SK-N-SH (cell line): Measurements from ENCODE around the gene THY1. TPM values are rescaled to one million over a fixed set of nuclear protein-coding genes. Genes with fewer than 3 reads are reported as not detected.
A peak's percentile ranks its signal among the peaks of the same experiment; 100 is the strongest.

Source experiments
- CTCF ChIA-PET: fragments of 300-600, 350-600 bp; formaldehyde crosslinking; extraction: SDS; loops from one replicate; lab custom pipeline; 2021; lab: Yijun Ruan, JAX
- POLR2A ChIA-PET: fragments of 350-600 bp; sonication (Branson Sonifier 250); formaldehyde crosslinking; extraction: SDS; loops from one replicate; lab custom pipeline; 2020; ENCODE audit warnings: antibody characterized with exemption, inconsistent platforms; lab: Yijun Ruan, JAX
- DNase-seq: peaks from one replicate; pipeline ENCODE4 v3.0.0; 2012
- H2AFZ ChIP-seq: fragments of 200-600 bp; sonication (generic); 2 replicates; pipeline ENCODE4 v1.8.1; 2016; ENCODE audit warnings: antibody characterized with exemption, mild to moderate bottlenecking, low read depth
- H3F3A ChIP-seq: fragments of 200-600 bp; sonication (generic); replicated peaks from 2 replicates; pipeline ENCODE3; 2016; ENCODE audit warnings: antibody characterized with exemption, mild to moderate bottlenecking; ENCODE audit not compliant: insufficient read depth
- H3K27ac ChIP-seq, 2 experiments: fragments of 200-500 bp in 1 of 2; fragments of 200-600 bp in 1 of 2; sonication (Bioruptor generic) in 1 of 2; sonication (generic), shearing (Covaris generic) in 1 of 2; 2 replicates each; pipeline versions ENCODE4 v1.5.1 to v1.6.1; 2014 to 2016; ENCODE audit warnings: low read depth in 2 of 2, inconsistent platforms in 1 of 2, low read length in 1 of 2, mild to moderate bottlenecking in 1 of 2, mixed read lengths in 1 of 2
- H3K27me3 ChIP-seq: fragments of 200-600 bp; sonication (generic), shearing (Covaris generic); 2 replicates; pipeline ENCODE4 v1.6.1; 2016; ENCODE audit warnings: mixed run types; ENCODE audit not compliant: insufficient read depth
- H3K36me3 ChIP-seq, 2 experiments: fragments of 200-500 bp in 1 of 2; fragments of 200-600 bp in 1 of 2; sonication (Bioruptor generic) in 1 of 2; sonication (generic) in 1 of 2; replicated peaks in 1 of 2; 2 replicates each; pipeline versions ENCODE3 to v1.5.1; 2014 to 2016; ENCODE audit warnings: low read length in 1 of 2, mild to moderate bottlenecking in 1 of 2; ENCODE audit not compliant: insufficient read depth in 2 of 2, control insufficient read depth in 1 of 2
- H3K4me1 ChIP-seq, 2 experiments: fragments of 200-500 bp in 1 of 2; fragments of 200-600 bp in 1 of 2; sonication (Bioruptor generic) in 1 of 2; sonication (generic), shearing (Covaris generic) in 1 of 2; 2 replicates each; pipeline versions ENCODE4 v1.5.1 to v1.6.1; 2014 to 2016; ENCODE audit warnings: low read depth in 1 of 2, low read length in 1 of 2, mixed run types in 1 of 2; ENCODE audit not compliant: insufficient read depth in 2 of 2, control insufficient read depth in 1 of 2
- H3K4me2 ChIP-seq: fragments of 200-600 bp; sonication (generic), shearing (Covaris generic); 2 replicates; pipeline ENCODE4 v1.6.1; 2017; ENCODE audit warnings: mixed run types
- H3K4me3 ChIP-seq, 2 experiments: fragments of 200-500 bp in 1 of 2; fragments of 200-600 bp in 1 of 2; sonication (Bioruptor generic) in 1 of 2; sonication (generic), shearing (Covaris generic) in 1 of 2; 2 replicates each; pipeline versions ENCODE4 v1.5.1 to v1.8.1; 2014 to 2016; ENCODE audit warnings: low read depth in 2 of 2, inconsistent platforms in 1 of 2, low read length in 1 of 2, mild to moderate bottlenecking in 1 of 2, mixed read lengths in 1 of 2, moderate library complexity in 1 of 2
- H3K79me2 ChIP-seq: fragments of 200-600 bp; sonication (generic); 2 replicates; pipeline ENCODE4 v1.8.1; 2017; ENCODE audit warnings: mild to moderate bottlenecking; ENCODE audit not compliant: insufficient read depth
- H3K9ac ChIP-seq: fragments of 200-600 bp; sonication (generic); 2 replicates; pipeline ENCODE4 v1.6.1; 2017; ENCODE audit warnings: mixed run types
- H3K9me2 ChIP-seq: fragments of 200-600 bp; sonication (generic); 2 replicates; pipeline ENCODE4 v1.6.1; 2017; ENCODE audit warnings: mixed run types
- H3K9me3 ChIP-seq: fragments of 200-600 bp; sonication (generic); 2 replicates; pipeline ENCODE4 v1.6.1; 2017; ENCODE audit warnings: mixed run types, mild to moderate bottlenecking, moderate library complexity
- H4K20me1 ChIP-seq: fragments of 200-600 bp; sonication (generic); 2 replicates; pipeline ENCODE4 v1.6.1; 2017; ENCODE audit warnings: mild to moderate bottlenecking, mixed run types; ENCODE audit not compliant: insufficient read depth
- CHD2 ChIP-seq: fragments of 150-350 bp; IDR thresholded peaks from 2 replicates; pipeline ENCODE4 v1.6.1; 2018; ENCODE audit warnings: low read length; ENCODE audit not compliant: partially characterized antibody
- CTCF ChIP-seq: fragments of 200-600 bp; sonication (generic); IDR thresholded peaks from 2 replicates; pipeline ENCODE4 v1.6.1; 2017; ENCODE audit warnings: antibody characterized with exemption, mild to moderate bottlenecking, moderate library complexity
- ELF1 ChIP-seq: IDR thresholded peaks from 2 replicates; pipeline ENCODE4 v1.4.0; 2012
- FOXJ3 ChIP-seq: sonication (generic); formaldehyde crosslinking; IDR thresholded peaks from 2 replicates; pipeline ENCODE4 v1.5.1; 2020; ENCODE audit warnings: mild to moderate bottlenecking, missing genetic modification reagents
- GATA2 ChIP-seq: sonication (generic); formaldehyde crosslinking; IDR thresholded peaks from 2 replicates; pipeline ENCODE4 v1.5.0; 2020; ENCODE audit warnings: mild to moderate bottlenecking, missing genetic modification reagents
- IRF3 ChIP-seq: fragments of 150-350 bp; IDR thresholded peaks from 2 replicates; pipeline ENCODE4 v1.6.1; 2016; ENCODE audit warnings: mild to moderate bottlenecking, low read depth, low read length
- NFIC ChIP-seq: IDR thresholded peaks from 2 replicates; pipeline ENCODE4 v1.4.0; 2012; ENCODE audit warnings: borderline replicate concordance
- NRF1 ChIP-seq: IDR thresholded peaks from 2 replicates; pipeline ENCODE4 v1.6.1; 2012; ENCODE audit warnings: low read depth, mild to moderate bottlenecking, low read length
- RAD21 ChIP-seq: IDR thresholded peaks from 2 replicates; pipeline ENCODE4 v1.6.1; 2012; ENCODE audit warnings: mild to moderate bottlenecking, low read length
- REST ChIP-seq: IDR thresholded peaks from 2 replicates; pipeline ENCODE4 v1.6.1; 2012; ENCODE audit warnings: mild to moderate bottlenecking, low read depth, low read length, moderate library complexity
- RFX5 ChIP-seq: IDR thresholded peaks from 2 replicates; pipeline ENCODE4 v1.6.1; 2012; ENCODE audit warnings: mild to moderate bottlenecking, improper control_type of control experiment, low read length
- RXRA ChIP-seq: IDR thresholded peaks from 2 replicates; pipeline ENCODE4 v1.4.0; 2012; ENCODE audit warnings: low read depth, mild to moderate bottlenecking, borderline replicate concordance
- YY1 ChIP-seq: IDR thresholded peaks from 2 replicates; pipeline ENCODE4 v1.4.0; 2012; ENCODE audit warnings: low read depth, mild to moderate bottlenecking
- WGBS: methylation state at CpG from one replicate; pipeline ENCODE4 v1.1.6; 2017; ENCODE audit warnings: low lambda C conversion rate; 5-methylcytosine and 5-hydroxymethylcytosine counted together
- polyA plus RNA-seq, 3 experiments: library from polyadenylated mRNA; depleted of rRNA; stranded (reverse); fragments of >200 nt; gene quantifications; 2 replicates each; pipeline ENCODE4 v1.2.3, GENCODE V29; 2012
- TF ChIP-seq, protein P1 (sequence below): IDR thresholded peaks from 2 replicates; pipeline ENCODE4 v1.4.0; 2012; ENCODE audit warnings: low read depth, borderline replicate concordance

The THY1 gene
- polyA plus RNA-seq, 1 of the 3 experiments (the other 2 are of a cell fraction), result 1,091 TPM

DNA sequence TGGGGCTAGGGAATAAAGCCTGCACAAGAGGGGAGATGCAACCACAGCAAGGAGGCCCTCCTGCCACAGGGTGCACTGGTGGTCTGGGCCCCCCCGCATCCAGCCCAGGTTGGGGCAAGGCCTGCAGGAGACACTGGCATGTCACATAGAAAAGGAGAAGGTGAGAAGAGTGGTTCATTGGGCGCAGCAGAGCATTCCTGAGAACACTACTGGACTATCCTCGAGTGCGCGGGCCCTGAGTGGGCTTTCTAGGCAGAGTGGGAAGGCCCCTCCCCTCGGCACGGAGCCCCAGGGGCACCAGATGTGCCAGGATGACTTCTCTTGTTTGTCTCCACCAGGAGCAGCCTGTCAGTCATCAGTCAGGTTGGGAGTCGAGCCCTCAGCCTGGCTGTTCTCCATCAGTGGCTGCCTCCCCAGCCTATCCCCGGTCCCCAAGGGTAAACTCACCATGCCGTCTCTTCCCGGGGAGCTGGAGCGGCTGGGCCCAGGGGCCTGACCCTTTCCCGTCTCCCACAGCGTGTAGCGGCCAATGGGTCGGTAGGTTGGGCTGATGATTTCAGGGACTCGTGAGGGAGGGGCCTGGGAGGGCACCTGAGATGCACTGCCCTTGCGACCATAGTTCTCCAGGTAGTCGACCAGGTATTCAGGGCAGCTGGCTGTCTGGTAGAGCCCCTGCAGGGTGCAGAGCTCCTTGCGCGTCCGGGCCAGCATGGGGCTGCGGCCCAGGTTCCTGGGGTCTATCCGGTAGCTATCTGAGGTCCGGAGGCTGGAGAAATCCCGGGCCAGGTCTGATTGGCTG is 50.5 kb downstream of the THY1 start (continued):
- no peak for TF ChIP-seq GATA2 (CRISPR knock-in tag)

- 76% methylated on average over 8 of the region's 8 CpGs for WGBS
- Histone ChIP-seq H3K9me3 (no peaks in the 10 kb centered on the region), H3K4me3 (no peak overlapping the region), H3K79me2 (no peaks in the 10 kb centered on the region), H3K27ac (peak overlapping the region in 1 of 2 experiments; percentile 50; a peak in 1 of 4 replicates), H3K4me1 (peaks cover 18 to 98% of the 10 kb centered on the region in 2 experiments), H3K9ac (no peak overlapping the region), H3K9me2 (no peaks in the 10 kb centered on the region), H4K20me1 (no peaks in the 10 kb centered on the region), H3K36me3 (no peaks in the 10 kb centered on the region), H3F3A (no peaks in the 10 kb centered on the region), H3K4me2 (no peak overlapping the region), H2AFZ (no peak overlapping the region), H3K27me3 (no peaks in the 10 kb centered on the region)
- peak; percentile 44 for DNase-seq
- ChIA-PET POLR2A (no interaction called here), CTCF (interaction anchor here (1.8 to 22.5 kb wide), 7 partner anchors 10 to 106 kb away, joined by 5 to 390 read pairs (median 85); partner anchors contain the start of genes C1QTNF5, MFRP and USP2)
- TF ChIP-seq REST, result no peak
- no peak for TF ChIP-seq IRF3
- peak; percentile 17; the same call in 1 of the 2 replicates for TF ChIP-seq RAD21
- no peak for TF ChIP-seq ELF1
- no peak for TF ChIP-seq RFX5
- no peak for TF ChIP-seq FOXJ3
- no peak for TF ChIP-seq NFIC
- no peak for TF ChIP-seq NRF1
- TF ChIP-seq RXRA, result no peak
- TF ChIP-seq CHD2, result no peak
- no peak for TF ChIP-seq YY1
- TF ChIP-seq CTCF, result peak; percentile 23
- TF ChIP-seq, protein P1, sequence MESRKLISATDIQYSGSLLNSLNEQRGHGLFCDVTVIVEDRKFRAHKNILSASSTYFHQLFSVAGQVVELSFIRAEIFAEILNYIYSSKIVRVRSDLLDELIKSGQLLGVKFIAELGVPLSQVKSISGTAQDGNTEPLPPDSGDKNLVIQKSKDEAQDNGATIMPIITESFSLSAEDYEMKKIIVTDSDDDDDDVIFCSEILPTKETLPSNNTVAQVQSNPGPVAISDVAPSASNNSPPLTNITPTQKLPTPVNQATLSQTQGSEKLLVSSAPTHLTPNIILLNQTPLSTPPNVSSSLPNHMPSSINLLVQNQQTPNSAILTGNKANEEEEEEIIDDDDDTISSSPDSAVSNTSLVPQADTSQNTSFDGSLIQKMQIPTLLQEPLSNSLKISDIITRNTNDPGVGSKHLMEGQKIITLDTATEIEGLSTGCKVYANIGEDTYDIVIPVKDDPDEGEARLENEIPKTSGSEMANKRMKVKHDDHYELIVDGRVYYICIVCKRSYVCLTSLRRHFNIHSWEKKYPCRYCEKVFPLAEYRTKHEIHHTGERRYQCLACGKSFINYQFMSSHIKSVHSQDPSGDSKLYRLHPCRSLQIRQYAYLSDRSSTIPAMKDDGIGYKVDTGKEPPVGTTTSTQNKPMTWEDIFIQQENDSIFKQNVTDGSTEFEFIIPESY, result no peak
Measured at GRCh38 chr11:119371778-119372182, 51.2 kb downstream of the THY1 start.
